ENCODE data around the gene KRT3.

- TF ChIP-seq POLR2A (IDR thresholded peaks at IDR 0.05; ENCODE audit: low read length) (no peak), GATA1 (IDR thresholded peaks at IDR 0.05; ENCODE audit: low read depth, low read length) (no peak)
These were observed 56.0 kb downstream of the KRT3 start for GRCh38 chr12:52739963-52740362.

Measured in erythroblast (primary cell).